ENCODE results near the gene SYF2. TPM values are rescaled to one million over a fixed set of nuclear protein-coding genes. Genes with fewer than 3 reads are reported as not detected.

SYF2 gene
- total and polyA plus RNA-seq, 2 experiments from 2014 or later: 24.6 to 82.6 TPM

GRCh38 chr1:25246600-25247023 is 14.3 kb upstream of the SYF2 start:
- peak overlapping the region; percentile 89 for H3K4me3 Mint-ChIP-seq
- peak overlapping the region; percentile 97 for H3K27ac Mint-ChIP-seq
- Histone ChIP-seq H3K4me1 (ENCODE audit: insufficient read depth) (no peaks in the 10 kb centered on the region; the same call in 1 of the 2 replicates), H3F3A (replicated peaks; ENCODE audit: low read depth) (peaks cover 4% of the 10 kb centered on the region; the same call in 1 of the 2 replicates), H4K20me1 (replicated peaks; ENCODE audit: insufficient read depth) (peaks cover 4% of the 10 kb centered on the region), H3K9me2 (ENCODE audit: insufficient read depth) (no peaks in the 10 kb centered on the region), H3K79me2 (replicated peaks; ENCODE audit: insufficient read depth) (peaks cover 31% of the 10 kb centered on the region), H2AFZ (peak overlapping the region; percentile 45; the same call in 1 of the 2 replicates), H3K36me3 (ENCODE audit: insufficient read depth) (peaks cover 34% of the 10 kb centered on the region), H3K27me3 (ENCODE audit: insufficient read depth) (no peaks in the 10 kb centered on the region), H3K4me3 (peak overlapping the region; percentile 75), H3K27ac (ENCODE audit: low read depth) (peak overlapping the region; percentile 91; the same call in 1 of the 2 replicates), H3K4me2 (peak overlapping the region; percentile 73)
- TF ChIP-seq, protein P1, sequence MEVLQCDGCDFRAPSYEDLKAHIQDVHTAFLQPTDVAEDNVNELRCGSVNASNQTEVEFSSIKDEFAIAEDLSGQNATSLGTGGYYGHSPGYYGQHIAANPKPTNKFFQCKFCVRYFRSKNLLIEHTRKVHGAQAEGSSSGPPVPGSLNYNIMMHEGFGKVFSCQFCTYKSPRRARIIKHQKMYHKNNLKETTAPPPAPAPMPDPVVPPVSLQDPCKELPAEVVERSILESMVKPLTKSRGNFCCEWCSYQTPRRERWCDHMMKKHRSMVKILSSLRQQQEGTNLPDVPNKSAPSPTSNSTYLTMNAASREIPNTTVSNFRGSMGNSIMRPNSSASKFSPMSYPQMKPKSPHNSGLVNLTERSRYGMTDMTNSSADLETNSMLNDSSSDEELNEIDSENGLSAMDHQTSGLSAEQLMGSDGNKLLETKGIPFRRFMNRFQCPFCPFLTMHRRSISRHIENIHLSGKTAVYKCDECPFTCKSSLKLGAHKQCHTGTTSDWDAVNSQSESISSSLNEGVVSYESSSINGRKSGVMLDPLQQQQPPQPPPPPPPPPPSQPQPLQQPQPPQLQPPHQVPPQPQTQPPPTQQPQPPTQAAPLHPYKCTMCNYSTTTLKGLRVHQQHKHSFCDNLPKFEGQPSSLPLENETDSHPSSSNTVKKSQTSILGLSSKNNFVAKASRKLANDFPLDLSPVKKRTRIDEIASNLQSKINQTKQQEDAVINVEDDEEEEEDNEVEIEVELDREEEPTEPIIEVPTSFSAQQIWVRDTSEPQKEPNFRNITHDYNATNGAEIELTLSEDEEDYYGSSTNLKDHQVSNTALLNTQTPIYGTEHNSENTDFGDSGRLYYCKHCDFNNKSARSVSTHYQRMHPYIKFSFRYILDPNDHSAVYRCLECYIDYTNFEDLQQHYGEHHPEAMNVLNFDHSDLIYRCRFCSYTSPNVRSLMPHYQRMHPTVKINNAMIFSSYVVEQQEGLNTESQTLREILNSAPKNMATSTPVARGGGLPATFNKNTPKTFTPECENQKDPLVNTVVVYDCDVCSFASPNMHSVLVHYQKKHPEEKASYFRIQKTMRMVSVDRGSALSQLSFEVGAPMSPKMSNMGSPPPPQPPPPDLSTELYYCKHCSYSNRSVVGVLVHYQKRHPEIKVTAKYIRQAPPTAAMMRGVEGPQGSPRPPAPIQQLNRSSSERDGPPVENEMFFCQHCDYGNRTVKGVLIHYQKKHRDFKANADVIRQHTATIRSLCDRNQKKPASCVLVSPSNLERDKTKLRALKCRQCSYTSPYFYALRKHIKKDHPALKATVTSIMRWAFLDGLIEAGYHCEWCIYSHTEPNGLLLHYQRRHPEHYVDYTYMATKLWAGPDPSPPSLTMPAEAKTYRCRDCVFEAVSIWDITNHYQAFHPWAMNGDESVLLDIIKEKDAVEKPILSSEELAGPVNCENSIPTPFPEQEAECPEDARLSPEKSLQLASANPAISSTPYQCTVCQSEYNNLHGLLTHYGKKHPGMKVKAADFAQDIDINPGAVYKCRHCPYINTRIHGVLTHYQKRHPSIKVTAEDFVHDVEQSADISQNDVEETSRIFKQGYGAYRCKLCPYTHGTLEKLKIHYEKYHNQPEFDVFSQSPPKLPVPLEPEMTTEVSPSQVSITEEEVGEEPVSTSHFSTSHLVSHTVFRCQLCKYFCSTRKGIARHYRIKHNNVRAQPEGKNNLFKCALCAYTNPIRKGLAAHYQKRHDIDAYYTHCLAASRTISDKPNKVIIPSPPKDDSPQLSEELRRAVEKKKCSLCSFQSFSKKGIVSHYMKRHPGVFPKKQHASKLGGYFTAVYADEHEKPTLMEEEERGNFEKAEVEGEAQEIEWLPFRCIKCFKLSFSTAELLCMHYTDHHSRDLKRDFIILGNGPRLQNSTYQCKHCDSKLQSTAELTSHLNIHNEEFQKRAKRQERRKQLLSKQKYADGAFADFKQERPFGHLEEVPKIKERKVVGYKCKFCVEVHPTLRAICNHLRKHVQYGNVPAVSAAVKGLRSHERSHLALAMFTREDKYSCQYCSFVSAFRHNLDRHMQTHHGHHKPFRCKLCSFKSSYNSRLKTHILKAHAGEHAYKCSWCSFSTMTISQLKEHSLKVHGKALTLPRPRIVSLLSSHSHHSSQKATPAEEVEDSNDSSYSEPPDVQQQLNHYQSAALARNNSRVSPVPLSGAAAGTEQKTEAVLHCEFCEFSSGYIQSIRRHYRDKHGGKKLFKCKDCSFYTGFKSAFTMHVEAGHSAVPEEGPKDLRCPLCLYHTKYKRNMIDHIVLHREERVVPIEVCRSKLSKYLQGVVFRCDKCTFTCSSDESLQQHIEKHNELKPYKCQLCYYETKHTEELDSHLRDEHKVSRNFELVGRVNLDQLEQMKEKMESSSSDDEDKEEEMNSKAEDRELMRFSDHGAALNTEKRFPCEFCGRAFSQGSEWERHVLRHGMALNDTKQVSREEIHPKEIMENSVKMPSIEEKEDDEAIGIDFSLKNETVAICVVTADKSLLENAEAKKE (CRISPR knock-in tag; IDR thresholded peaks at IDR 0.05): no peak
- no peak for TF ChIP-seq ZNF331 (CRISPR knock-in tag; IDR thresholded peaks at IDR 0.05; ENCODE audit: low read depth)
- TF ChIP-seq JUNB (IDR thresholded peaks at IDR 0.05; ENCODE audit: unreplicated experiment): no peak
- TF ChIP-seq POLR2AphosphoS5 (IDR thresholded peaks at IDR 0.05; ENCODE audit: low read depth): no peak
- TF ChIP-seq NANOG (IDR thresholded peaks at IDR 0.05; ENCODE audit: borderline replicate concordance): no peak
- TF ChIP-seq STAT1 (IDR thresholded peaks at IDR 0.05; ENCODE audit: unreplicated experiment): no peak
- TF ChIP-seq CREB1 (CRISPR knock-in tag; IDR thresholded peaks at IDR 0.05; ENCODE audit: low read depth): no peak
- TF ChIP-seq EZH2phosphoT487 (IDR thresholded peaks at IDR 0.05; ENCODE audit: unreplicated experiment): no peak
- TF ChIP-seq EZH2 (IDR thresholded peaks at IDR 0.05; ENCODE audit: low read depth, unreplicated experiment): no peak
- TF ChIP-seq ZNF114 (CRISPR knock-in tag; IDR thresholded peaks at IDR 0.05): no peak
- TF ChIP-seq ETS1 (IDR thresholded peaks at IDR 0.05): no peak
- TF ChIP-seq CTCF (conservative IDR thresholded peaks at IDR 0.05; ENCODE audit: low read depth in 2 of 2): no peak
- TF ChIP-seq, protein P2, sequence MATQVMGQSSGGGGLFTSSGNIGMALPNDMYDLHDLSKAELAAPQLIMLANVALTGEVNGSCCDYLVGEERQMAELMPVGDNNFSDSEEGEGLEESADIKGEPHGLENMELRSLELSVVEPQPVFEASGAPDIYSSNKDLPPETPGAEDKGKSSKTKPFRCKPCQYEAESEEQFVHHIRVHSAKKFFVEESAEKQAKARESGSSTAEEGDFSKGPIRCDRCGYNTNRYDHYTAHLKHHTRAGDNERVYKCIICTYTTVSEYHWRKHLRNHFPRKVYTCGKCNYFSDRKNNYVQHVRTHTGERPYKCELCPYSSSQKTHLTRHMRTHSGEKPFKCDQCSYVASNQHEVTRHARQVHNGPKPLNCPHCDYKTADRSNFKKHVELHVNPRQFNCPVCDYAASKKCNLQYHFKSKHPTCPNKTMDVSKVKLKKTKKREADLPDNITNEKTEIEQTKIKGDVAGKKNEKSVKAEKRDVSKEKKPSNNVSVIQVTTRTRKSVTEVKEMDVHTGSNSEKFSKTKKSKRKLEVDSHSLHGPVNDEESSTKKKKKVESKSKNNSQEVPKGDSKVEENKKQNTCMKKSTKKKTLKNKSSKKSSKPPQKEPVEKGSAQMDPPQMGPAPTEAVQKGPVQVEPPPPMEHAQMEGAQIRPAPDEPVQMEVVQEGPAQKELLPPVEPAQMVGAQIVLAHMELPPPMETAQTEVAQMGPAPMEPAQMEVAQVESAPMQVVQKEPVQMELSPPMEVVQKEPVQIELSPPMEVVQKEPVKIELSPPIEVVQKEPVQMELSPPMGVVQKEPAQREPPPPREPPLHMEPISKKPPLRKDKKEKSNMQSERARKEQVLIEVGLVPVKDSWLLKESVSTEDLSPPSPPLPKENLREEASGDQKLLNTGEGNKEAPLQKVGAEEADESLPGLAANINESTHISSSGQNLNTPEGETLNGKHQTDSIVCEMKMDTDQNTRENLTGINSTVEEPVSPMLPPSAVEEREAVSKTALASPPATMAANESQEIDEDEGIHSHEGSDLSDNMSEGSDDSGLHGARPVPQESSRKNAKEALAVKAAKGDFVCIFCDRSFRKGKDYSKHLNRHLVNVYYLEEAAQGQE (IDR thresholded peaks at IDR 0.05; ENCODE audit: unreplicated experiment): no peak
- H3K27me3 Mint-ChIP-seq (ENCODE audit: insufficient read depth, low read depth, poor library complexity): peaks cover 11% of the 10 kb centered on the region
- H3K9me3 Mint-ChIP-seq: no peaks in the 10 kb centered on the region; the same call in 1 of the 3 replicates
- H3K4me1 Mint-ChIP-seq: peaks cover 12% of the 10 kb centered on the region
- peaks cover 49% of the 10 kb centered on the region for H3K36me3 Mint-ChIP-seq (ENCODE audit: low read depth)
- peak; percentile 9 for ATAC-seq
- DNase-seq (ENCODE audit: low spot score): peak; percentile 37
